Esophagus squamous epithelium (tissue), 5 donors: Measurements from ENCODE around the gene DTWD2. TPM values are rescaled to one million over a fixed set of nuclear protein-coding genes. Genes with fewer than 3 reads are reported as not detected.
"Not testable (repeated sequence)": the region's sequence is repeated elsewhere in the genome, so short reads cannot be mapped to it uniquely, and the experiment has no call there.

Experiments
- DNase-seq: peaks from one replicate; lab custom pipeline; 2025; lab: John Stamatoyannopoulos, UW
- H3K27ac ChIP-seq, 4 donors: fragments of 200-600 bp; sonication (generic); one replicate each; pipeline ENCODE4 v1.5.1; 2016 to 2019; ENCODE audit warnings: mild to moderate bottlenecking in 1 of 4
- H3K27me3 ChIP-seq, 4 donors: fragments of 200-600 bp; sonication (generic); 1 replicate in 3 of 4; 2 replicates in 1 of 4; pipeline versions ENCODE4 v1.5.1 to v1.6.0; 2017 to 2021; ENCODE audit warnings: antibody characterized with exemption in 1 of 4
- H3K36me3 ChIP-seq, 3 donors: fragments of 200-600 bp; sonication (generic); one replicate each; pipeline ENCODE4 v1.5.1; 2016 to 2019
- H3K4me1 ChIP-seq, 3 donors: fragments of 200-600 bp; sonication (generic); one replicate each; pipeline ENCODE4 v1.5.1; 2017 to 2019
- H3K4me3 ChIP-seq, 4 donors: fragments of 200-600 bp; sonication (generic); 1 replicate in 3 of 4; 2 replicates in 1 of 4; pipeline ENCODE4 v1.5.1; 2016 to 2019; ENCODE audit warnings: mild to moderate bottlenecking in 2 of 4, moderate library complexity in 1 of 4
- H3K9me3 ChIP-seq, 3 donors: fragments of 200-600 bp; sonication (generic); one replicate each; pipeline ENCODE4 v1.5.1; 2016 to 2019
- CTCF ChIP-seq, 6 experiments: fragments of 450-650 bp in 4 of 6; fragments of 200-600 bp in 2 of 6; sonication (generic) in 2 of 6; IDR thresholded peaks; one replicate each; pipeline ENCODE4 v1.5.1; 2016 to 2019; ENCODE audit warnings: antibody characterized with exemption in 6 of 6, mild to moderate bottlenecking in 4 of 6, moderate library complexity in 4 of 6
- POLR2A ChIP-seq, 4 donors: fragments of 450-650 bp; IDR thresholded peaks; one replicate each; pipeline ENCODE4 v1.6.1; 2017; ENCODE audit warnings: antibody characterized with exemption in 4 of 4, mild to moderate bottlenecking in 4 of 4, moderate library complexity in 3 of 4
- WGBS, 2 donors: methylation state at CpG; one replicate each; pipeline ENCODE4 v1.1.5; 2018; 5-methylcytosine and 5-hydroxymethylcytosine counted together
- intact Hi-C: fragments of 100-400 bp; cut with DNase I; formaldehyde crosslinking; loops from one replicate; pipeline ENCODE4 v1.15.0; 2022
- total RNA-seq, 4 donors: library from RNA; depleted of rRNA; stranded (reverse); fragments of >200 nt; gene quantifications; one replicate each; pipeline ENCODE4 v1.1.0, GENCODE V29; 2016
- donor health status: DM: yes; HTN: yes; CAD: no.

Gene DTWD2
- total RNA-seq, 4 donors from 2014 or later: 7.4 to 11.5 (median 9.9) TPM

DNA sequence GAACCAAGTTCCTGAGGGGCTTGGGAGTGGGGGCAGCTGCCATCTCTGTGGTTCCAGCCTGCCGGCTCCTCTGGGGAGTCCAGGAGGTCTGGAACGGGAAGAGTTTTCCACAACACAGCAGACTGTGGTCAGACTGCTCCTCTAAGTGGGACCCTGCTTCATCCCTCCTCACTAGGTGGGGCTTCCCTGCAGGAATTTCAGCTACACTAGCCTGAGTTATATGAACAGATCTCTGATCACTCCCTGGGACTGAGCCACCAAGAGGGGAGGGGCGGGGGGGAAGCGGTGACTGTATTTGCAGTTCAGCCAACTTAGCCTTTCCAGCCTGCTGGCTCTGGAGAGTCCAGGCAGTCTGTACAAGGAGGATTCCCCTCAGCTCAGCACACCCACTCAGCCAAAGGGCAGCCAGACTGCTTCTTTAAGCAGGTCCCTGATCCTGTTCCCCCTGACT is 19.4 kb downstream of the DTWD2 start:
- Histone ChIP-seq H3K4me3 (no peak overlapping the region), H3K4me1 (no peaks in the 10 kb centered on the region), H3K36me3 (no peaks in the 10 kb centered on the region), H3K27me3 (no peaks in the 10 kb centered on the region), H3K9me3 (no peaks in the 10 kb centered on the region), H3K27ac (no peak overlapping the region)
- WGBS, 2 donors: 70% methylated on average over 2 of the region's 4 CpGs; no CpG with 5 or more reads in 1 of the 2 donors
- intact Hi-C loops: no loop called here
- TF ChIP-seq POLR2A (IDR thresholded peaks at IDR 0.05) (no peak), CTCF (IDR thresholded peaks at IDR 0.05) (no peak)
- no peak for DNase-seq

GRCh38 chr5:118968406-118968911 is 19.9 kb downstream of the DTWD2 start:
- DNase-seq: no peak
- intact Hi-C loops: no loop called here
- no peaks in the 10 kb centered on the region for H3K9me3 ChIP-seq
- TF ChIP-seq POLR2A (IDR thresholded peaks at IDR 0.05) (no peak), CTCF (IDR thresholded peaks at IDR 0.05) (no peak)
- H3K36me3 ChIP-seq: no peaks in the 10 kb centered on the region
- no peak overlapping the region for H3K4me3 ChIP-seq
- no peaks in the 10 kb centered on the region for H3K4me1 ChIP-seq
- H3K27me3 ChIP-seq: no peaks in the 10 kb centered on the region
- H3K27ac ChIP-seq: no peak overlapping the region
- WGBS, 2 donors: 75 to 77% methylated on average over 3 to 6 of the region's 8 CpGs

DNA sequence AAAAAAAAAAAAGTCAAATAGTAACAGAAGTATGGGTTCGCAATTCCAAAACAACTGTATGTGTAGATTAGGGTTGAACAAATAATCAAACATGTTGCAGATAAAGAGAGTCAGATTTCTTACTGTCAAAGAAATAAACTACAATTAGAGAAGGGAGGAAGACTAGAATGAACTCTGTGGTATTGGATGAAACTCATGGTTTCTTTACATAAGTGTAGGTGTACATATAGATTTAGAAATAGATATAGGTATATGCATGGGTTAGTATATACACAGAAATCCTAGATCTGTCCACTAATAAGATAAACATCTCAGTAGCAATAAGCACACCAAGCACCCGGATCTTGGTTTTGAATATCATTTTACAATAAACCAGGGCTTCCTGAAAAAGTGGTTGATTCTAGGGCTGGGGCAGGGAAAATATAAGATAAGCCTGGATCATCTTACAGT is 21.3 kb downstream of the DTWD2 start:
- DNase-seq: no peak
- Histone ChIP-seq H3K4me3 (no peak overlapping the region), H3K36me3 (no peaks in the 10 kb centered on the region), H3K9me3 (no peaks in the 10 kb centered on the region), H3K4me1 (no peaks in the 10 kb centered on the region), H3K27ac (no peak overlapping the region), H3K27me3 (no peaks in the 10 kb centered on the region)
- TF ChIP-seq POLR2A (IDR thresholded peaks at IDR 0.05) (no peak), CTCF (IDR thresholded peaks at IDR 0.05) (no peak)
- intact Hi-C loops: no loop called here
- WGBS, 2 donors: 78 to 85% methylated on average over 2 of the region's 2 CpGs

GRCh38 chr5:118965890-118966289 is 22.5 kb downstream of the DTWD2 start:
- DNase-seq: no peak
- 54 to 72% methylated on average over 3 of the region's 3 CpGs for WGBS, 2 donors
- intact Hi-C loops: no loop called here
- Histone ChIP-seq H3K4me3 (no peak overlapping the region), H3K9me3 (no peaks in the 10 kb centered on the region), H3K36me3 (no peaks in the 10 kb centered on the region), H3K27ac (no peak overlapping the region), H3K4me1 (no peaks in the 10 kb centered on the region), H3K27me3 (no peaks in the 10 kb centered on the region)
- no peak for TF ChIP-seq CTCF (IDR thresholded peaks at IDR 0.05)
- no peak for TF ChIP-seq POLR2A (IDR thresholded peaks at IDR 0.05)

- H3K9me3 ChIP-seq, intact Hi-C loops: not testable (repeated sequence)
These were observed 23.4 kb downstream of the DTWD2 start for GRCh38 chr5:118964970-118965369.

GRCh38 chr5:118964388-118964787 is 24.0 kb downstream of the DTWD2 start:
- H3K4me1 ChIP-seq, H3K27ac ChIP-seq, H3K27me3 ChIP-seq, DNase-seq, H3K4me3 ChIP-seq, intact Hi-C loops, H3K9me3 ChIP-seq, H3K36me3 ChIP-seq: not testable (repeated sequence)
- 84 to 92% methylated on average over 5 to 17 of the region's 22 CpGs for WGBS, 2 donors

More at GRCh38 chr5:118964970-118965369, 23.4 kb downstream of the DTWD2 start:
- not testable (repeated sequence) for H3K4me3 ChIP-seq, H3K27me3 ChIP-seq, DNase-seq, H3K27ac ChIP-seq, H3K4me1 ChIP-seq, H3K36me3 ChIP-seq
- WGBS, 2 donors: no CpG with 5 or more reads among the region's 34 CpGs
